ENCODE results near the gene CATSPERD. TPM values are rescaled to one million over a fixed set of nuclear protein-coding genes. Genes with fewer than 3 reads are reported as not detected.

The CATSPERD gene
- total and polyA plus RNA-seq, 9 donors, result 0.67 to 4.5 TPM; not detected in 7

GRCh38 chr19:5673752-5674151 lies 46.7 kb upstream of the CATSPERD start:
- Histone ChIP-seq H3K27me3 (no peaks in the 10 kb centered on the region), H3K36me3 (no peaks in the 10 kb centered on the region), H3K9me3 (no peaks in the 10 kb centered on the region), H3K4me3 (no peak overlapping the region), H3K4me1 (ENCODE audit: insufficient read depth) (no peaks in the 10 kb centered on the region), H3K27ac (no peak overlapping the region)
- intact Hi-C loops (cut with DNase I), result no loop called here
- no peak for DNase-seq
- WGBS, 3 donors, result 96 to 100% (median 100%) methylated on average over 1 of the region's 1 CpG
- TF ChIP-seq EP300 (IDR thresholded peaks at IDR 0.05) (no peak), CTCF (IDR thresholded peaks at IDR 0.05) (no peak), POLR2A (IDR thresholded peaks at IDR 0.05) (no peak)

- TF ChIP-seq EP300 (IDR thresholded peaks at IDR 0.05) (no peak), POLR2A (IDR thresholded peaks at IDR 0.05) (no peak), CTCF (IDR thresholded peaks at IDR 0.05) (no peak)
- WGBS, 3 donors, result 75 to 87% (median 77%) methylated on average over 5 of the region's 5 CpGs
- H3K4me1 ChIP-seq (ENCODE audit: insufficient read depth), result peaks cover 5% of the 10 kb centered on the region
- H3K27ac ChIP-seq, result no peak overlapping the region
- H3K27me3 ChIP-seq, result no peaks in the 10 kb centered on the region
- intact Hi-C loops (cut with DNase I), result loop anchor here in 1 of 4 donors (5.0 kb wide), 1 partner anchor 47 kb away; no protein-coding TSS in a partner anchor
- DNase-seq, result no peak
- H3K36me3 ChIP-seq, result no peaks in the 10 kb centered on the region
- no peaks in the 10 kb centered on the region for H3K9me3 ChIP-seq
- no peak overlapping the region for H3K4me3 ChIP-seq
These were observed 45.7 kb upstream of the CATSPERD start for GRCh38 chr19:5674714-5675113.

GRCh38 chr19:5676105-5676771 lies 44.2 kb upstream of the CATSPERD start:
- intact Hi-C loops (cut with DNase I), result loop anchor here in 1 of 4 donors (5.0 kb wide), 1 partner anchor 49 kb away; no protein-coding TSS in a partner anchor
- H3K27me3 ChIP-seq, result no peaks in the 10 kb centered on the region
- H3K9me3 ChIP-seq, result no peaks in the 10 kb centered on the region
- peak in 1 of 5 donors; percentile 31 for DNase-seq
- 62 to 73% (median 64%) methylated on average over 17 of the region's 17 CpGs for WGBS, 3 donors
- TF ChIP-seq EP300 (IDR thresholded peaks at IDR 0.05) (no peak), POLR2A (IDR thresholded peaks at IDR 0.05) (no peak), CTCF (IDR thresholded peaks at IDR 0.05) (no peak)
- H3K36me3 ChIP-seq, result no peaks in the 10 kb centered on the region
- no peak overlapping the region for H3K4me3 ChIP-seq
- no peak overlapping the region for H3K27ac ChIP-seq
- peaks cover 8% of the 10 kb centered on the region for H3K4me1 ChIP-seq (ENCODE audit: insufficient read depth)

GRCh38 chr19:5676772-5677105 lies 43.7 kb upstream of the CATSPERD start:
- H3K27ac ChIP-seq, result no peak overlapping the region
- H3K27me3 ChIP-seq, result no peaks in the 10 kb centered on the region
- peak in 1 of 5 donors; percentile 26 for DNase-seq
- 50 to 64% (median 56%) methylated on average over 13 of the region's 13 CpGs for WGBS, 3 donors
- TF ChIP-seq CTCF (IDR thresholded peaks at IDR 0.05) (no peak), POLR2A (IDR thresholded peaks at IDR 0.05) (no peak)
- peaks cover 10% of the 10 kb centered on the region for H3K4me1 ChIP-seq (ENCODE audit: insufficient read depth)
- intact Hi-C loops (cut with DNase I), result loop anchor here in 1 of 4 donors (5.0 kb wide), 1 partner anchor 49 kb away; no protein-coding TSS in a partner anchor
- no peak overlapping the region for H3K4me3 ChIP-seq
- no peaks in the 10 kb centered on the region for H3K36me3 ChIP-seq
- no peaks in the 10 kb centered on the region for H3K9me3 ChIP-seq

Measured in ovary (tissue), 9 donors.